GM18858 (cell line): ENCODE measurements around the gene HSF2BP.
A peak's percentile ranks its signal among the peaks of the same experiment; 100 is the strongest.
"Not testable (repeated sequence)": the region's sequence is repeated elsewhere in the genome, so short reads cannot be mapped to it uniquely, and the experiment has no call there.

Experiments used
- ATAC-seq: cut with Tn5 transposase; IDR thresholded peaks from one replicate; pipeline ENCODE4 v1.9.1; 2021; ENCODE audit not compliant: unreplicated experiment

The HSF2BP gene

DNA sequence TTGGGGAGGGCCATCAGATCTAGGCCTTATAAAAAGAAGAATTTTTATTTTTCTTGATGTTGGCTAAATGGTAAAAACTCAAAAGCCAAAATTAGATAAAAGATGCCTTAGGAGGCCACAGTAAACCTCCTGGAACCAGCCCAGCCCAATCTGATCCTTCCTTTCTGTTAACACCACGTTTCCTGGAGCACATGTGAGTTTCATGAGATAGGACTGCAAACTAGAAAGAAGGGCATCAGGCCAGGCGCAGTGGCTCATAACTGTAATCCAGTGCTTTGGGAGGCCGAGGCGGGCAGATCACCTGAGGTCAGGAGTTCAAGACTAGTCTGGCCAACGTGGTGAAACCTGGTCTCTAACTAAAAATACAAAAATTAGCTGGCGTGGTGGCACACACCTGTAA is 6.7 kb downstream of the HSF2BP start:
- no peak for ATAC-seq

GRCh38 chr21:43651926-43652325 is 7.4 kb downstream of the HSF2BP start:
- not testable (repeated sequence) for ATAC-seq

DNA sequence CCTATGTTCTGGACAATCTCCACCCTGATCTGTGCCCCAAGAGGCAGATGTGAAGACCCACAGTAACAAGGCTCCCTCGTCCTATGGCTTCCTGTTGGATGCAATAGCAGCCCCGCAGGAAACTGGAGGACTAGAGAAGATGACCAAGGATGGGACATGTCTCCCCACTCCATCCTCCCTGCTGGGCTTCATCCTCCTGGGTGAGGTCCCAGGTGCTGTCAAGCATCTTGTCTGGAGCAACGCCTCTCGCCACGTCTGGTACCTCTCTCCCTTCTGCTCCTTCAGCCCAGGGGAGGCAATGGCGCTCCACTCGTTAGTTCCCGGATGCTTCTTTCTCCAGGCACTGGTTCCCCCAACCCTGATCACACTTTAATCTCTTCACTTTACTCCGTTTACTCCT is 11.1 kb downstream of the HSF2BP start:
- no peak for ATAC-seq

DNA sequence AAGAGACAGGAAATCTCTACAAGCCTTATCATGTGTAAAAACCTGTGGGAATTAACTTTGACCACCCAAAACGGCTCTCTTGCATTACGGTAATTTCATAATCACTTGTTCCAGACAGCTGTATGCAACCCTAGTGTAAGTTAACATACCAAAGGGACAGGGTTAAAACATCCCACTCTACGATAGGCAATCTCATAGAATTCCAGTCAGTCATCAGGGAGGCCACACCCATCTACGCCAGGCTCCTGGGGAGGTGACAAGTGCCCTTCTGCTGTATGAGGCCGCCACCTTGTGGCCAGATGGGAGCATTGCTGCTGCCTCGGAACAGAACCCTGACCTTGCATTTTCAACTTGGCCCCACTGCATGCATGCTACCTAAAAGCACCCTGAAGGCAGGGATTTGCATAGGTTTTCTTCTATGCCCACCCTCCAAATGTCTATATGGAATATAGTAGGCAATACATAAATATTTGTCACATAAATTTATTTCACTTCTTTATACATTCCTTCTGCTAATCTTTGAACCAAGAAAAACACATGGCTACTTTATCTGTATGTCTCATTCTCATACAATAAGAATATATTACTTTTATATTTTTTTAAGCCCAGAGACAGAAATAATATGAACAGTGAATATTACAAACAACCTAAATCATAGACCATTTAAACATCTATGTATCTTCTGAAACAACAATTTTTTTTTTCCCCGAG is 12.6 kb downstream of the HSF2BP start:
- ATAC-seq: peak; percentile 80

GRCh38 chr21:43645976-43646375 is 13.3 kb downstream of the HSF2BP start:
- ATAC-seq: no peak

GRCh38 chr21:43645136-43645891 is 14.0 kb downstream of the HSF2BP start:
- ATAC-seq: no peak

- no peak for ATAC-seq
These were observed 14.7 kb downstream of the HSF2BP start for GRCh38 chr21:43644609-43645008.

- ATAC-seq: no peak
These were observed 15.2 kb downstream of the HSF2BP start for GRCh38 chr21:43644071-43644470.

DNA sequence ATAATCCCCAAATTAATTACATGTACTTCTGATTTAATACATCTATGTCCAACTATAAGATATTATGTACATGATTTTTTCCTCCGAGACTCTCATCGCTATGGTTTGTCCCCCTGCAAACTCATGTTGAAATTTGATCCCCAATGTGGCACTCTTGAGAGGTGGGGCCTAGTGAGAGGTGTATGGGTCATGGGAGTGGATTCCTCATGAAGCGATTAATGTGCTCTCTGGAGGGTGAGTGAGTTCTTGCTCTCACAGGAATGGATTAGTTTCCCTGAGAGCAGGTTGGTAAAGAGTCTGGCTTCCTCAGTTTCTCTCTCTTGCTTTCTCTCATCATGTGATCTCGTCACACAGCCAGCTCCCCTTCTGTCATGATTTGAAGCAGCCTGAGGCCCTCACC is 16.1 kb downstream of the HSF2BP start:
- ATAC-seq: no peak

DNA sequence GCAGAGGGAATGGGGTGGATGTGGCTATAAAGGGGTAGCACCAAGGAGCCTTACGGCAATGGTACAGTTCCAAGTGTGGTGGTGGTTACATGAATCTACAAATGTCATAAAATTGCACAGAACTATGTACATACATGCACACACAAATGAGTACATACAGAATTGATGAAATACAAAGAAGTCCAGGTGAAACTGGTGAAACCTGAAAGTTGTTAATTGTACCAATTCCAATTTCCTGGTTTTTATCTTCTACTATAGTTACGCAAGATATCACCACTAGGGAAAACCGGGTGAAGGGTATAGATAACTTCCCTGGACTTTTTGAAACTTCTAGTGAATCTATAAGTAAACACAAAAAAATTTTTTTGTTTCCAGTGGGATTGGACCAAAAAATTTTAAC is 18.9 kb downstream of the HSF2BP start:
- ATAC-seq: no peak

- no peak for ATAC-seq
These were observed 19.6 kb downstream of the HSF2BP start for GRCh38 chr21:43639470-43640353.

- no peak for ATAC-seq
These were observed 21.6 kb downstream of the HSF2BP start for GRCh38 chr21:43637530-43638158.

GRCh38 chr21:43635436-43635835 is 23.9 kb downstream of the HSF2BP start:
- ATAC-seq: no peak

DNA sequence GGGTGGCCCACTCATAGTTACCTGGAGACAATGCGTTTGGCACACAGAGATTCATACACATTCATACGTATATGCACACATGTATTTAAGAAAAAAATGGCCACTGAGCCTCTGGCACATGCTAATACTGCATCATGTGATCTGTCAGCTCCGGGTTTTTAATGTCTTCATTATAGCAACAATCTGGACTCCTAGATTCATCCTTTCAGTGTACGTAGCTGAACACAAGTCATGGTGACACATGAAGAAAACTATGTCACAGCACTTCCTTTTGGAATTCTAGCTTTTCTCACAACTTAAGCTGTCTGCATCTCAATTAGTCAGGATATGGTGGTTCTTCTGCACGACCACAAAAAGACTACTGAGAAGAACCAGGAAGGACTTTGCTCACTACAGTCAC is 24.7 kb downstream of the HSF2BP start:
- no peak for ATAC-seq

GRCh38 chr21:43632373-43632905 is 26.8 kb downstream of the HSF2BP start:
- no peak for ATAC-seq

DNA sequence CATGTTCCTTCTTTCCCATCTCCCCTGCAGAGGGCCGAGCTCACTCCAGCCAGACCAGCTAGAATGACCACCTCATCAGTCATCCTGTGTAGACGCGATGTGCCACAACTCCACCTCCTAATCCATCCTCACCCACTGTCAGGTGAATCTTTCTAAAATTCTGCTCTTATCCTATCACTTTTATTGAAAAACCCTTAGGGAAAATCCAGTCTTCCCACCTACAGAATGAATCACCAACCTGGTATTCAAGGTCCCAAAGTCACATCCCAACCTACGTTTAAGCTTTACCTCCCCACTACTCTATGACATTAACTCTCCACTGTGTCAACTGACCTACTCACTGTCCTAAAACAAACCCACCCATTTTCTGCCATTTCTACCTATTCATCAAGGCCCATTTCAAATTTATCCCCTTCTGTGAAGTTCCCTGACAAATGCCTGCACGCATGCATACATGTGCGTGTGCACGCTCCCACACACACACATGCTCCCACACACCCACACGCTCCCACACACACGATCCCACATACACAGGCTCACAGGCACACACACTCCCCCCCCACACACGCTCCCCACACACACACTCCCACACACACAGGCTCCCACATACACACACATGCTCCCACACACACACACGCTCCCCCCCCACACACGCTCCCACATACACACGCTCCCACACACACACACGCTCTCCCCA is 27.7 kb downstream of the HSF2BP start:
- no peak for ATAC-seq

DNA sequence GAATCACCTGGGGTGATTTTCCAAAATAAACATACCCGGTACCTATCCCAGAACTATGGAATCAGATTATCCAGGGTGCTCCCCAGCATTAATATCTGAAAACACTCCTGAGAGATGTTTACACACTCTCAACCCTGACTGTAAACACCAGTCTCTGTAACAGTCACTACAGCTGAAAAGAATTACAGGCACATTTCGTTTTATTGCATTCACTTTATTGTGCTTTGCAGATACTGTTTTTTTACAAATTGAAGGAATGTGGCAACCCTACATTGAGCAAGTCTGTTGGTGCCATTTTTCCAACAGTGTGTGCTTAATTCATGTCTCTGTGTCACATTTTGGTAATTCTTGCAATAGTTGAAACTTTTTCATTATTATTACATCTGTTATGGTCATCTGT is 31.8 kb downstream of the HSF2BP start:
- ATAC-seq: no peak

DNA sequence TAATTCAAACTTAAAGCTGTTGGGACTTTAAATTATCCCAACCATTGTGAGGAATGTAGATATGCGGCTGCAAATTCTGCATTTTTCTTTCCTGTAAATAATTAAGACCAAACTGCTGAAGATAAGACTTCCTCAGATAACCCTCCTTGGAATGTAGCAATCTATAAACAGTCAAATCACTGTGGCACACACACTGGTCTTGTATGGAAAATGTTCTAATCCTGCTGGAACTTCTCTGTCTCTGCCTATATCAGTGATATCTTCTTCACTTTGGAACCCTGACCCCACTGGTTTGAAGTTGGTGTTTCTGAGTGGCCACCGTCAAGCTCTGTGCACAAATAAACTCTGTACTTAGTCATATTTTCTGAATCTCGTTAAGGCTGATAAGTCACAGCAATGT is 32.9 kb downstream of the HSF2BP start:
- no peak for ATAC-seq

GRCh38 chr21:43624339-43624738 is 34.9 kb downstream of the HSF2BP start:
- ATAC-seq: no peak

GRCh38 chr21:43623588-43623987 is 35.7 kb downstream of the HSF2BP start:
- ATAC-seq: no peak
